ENCODE results near the gene KLF7.

DNA sequence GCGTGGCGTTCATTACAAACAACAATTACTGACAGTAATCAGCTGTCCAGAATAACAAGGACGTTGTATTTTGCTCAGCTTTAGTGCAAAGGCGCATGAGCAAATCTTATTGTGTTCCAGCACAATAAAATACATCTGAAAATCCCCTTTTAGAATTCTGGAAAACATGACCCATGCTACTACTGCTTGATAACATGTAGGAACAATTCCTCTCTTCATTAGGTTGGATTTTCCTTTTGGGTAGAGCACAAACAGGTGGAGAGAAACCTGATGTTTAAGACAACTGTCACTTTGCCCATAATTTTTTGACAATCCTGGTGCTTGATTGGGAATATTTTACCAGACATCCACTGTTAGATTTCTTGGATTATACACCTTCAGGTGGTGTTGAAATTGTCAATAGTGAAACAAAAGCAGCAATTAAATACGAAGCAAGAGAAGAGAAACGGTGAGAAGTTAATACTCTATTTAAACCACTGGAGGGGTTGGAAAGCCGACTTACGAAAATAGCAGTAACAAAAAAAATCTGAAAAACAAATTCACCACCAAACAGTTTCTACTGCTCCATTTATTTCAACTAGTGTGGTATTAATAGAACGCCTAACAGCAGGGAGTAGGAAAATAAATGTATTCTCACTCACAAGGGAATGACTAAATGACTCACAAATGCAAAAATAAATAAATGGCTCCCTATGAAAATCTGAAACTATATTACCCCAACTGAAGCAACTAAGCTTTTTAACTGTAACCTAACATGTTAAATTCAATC, 123.8 kb downstream of the KLF7 start:
- TF ChIP-seq, protein P1, sequence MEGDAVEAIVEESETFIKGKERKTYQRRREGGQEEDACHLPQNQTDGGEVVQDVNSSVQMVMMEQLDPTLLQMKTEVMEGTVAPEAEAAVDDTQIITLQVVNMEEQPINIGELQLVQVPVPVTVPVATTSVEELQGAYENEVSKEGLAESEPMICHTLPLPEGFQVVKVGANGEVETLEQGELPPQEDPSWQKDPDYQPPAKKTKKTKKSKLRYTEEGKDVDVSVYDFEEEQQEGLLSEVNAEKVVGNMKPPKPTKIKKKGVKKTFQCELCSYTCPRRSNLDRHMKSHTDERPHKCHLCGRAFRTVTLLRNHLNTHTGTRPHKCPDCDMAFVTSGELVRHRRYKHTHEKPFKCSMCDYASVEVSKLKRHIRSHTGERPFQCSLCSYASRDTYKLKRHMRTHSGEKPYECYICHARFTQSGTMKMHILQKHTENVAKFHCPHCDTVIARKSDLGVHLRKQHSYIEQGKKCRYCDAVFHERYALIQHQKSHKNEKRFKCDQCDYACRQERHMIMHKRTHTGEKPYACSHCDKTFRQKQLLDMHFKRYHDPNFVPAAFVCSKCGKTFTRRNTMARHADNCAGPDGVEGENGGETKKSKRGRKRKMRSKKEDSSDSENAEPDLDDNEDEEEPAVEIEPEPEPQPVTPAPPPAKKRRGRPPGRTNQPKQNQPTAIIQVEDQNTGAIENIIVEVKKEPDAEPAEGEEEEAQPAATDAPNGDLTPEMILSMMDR (IDR thresholded peaks at IDR 0.05) = no peak
- TF ChIP-seq, protein P2, sequence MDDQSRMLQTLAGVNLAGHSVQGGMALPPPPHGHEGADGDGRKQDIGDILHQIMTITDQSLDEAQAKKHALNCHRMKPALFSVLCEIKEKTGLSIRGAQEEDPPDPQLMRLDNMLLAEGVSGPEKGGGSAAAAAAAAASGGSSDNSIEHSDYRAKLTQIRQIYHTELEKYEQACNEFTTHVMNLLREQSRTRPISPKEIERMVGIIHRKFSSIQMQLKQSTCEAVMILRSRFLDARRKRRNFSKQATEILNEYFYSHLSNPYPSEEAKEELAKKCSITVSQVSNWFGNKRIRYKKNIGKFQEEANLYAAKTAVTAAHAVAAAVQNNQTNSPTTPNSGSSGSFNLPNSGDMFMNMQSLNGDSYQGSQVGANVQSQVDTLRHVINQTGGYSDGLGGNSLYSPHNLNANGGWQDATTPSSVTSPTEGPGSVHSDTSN (IDR thresholded peaks at IDR 0.05) = no peak
- TF ChIP-seq KDM1A (IDR thresholded peaks at IDR 0.05; ENCODE audit: low read depth) = no peak
- TF ChIP-seq CHD2 (IDR thresholded peaks at IDR 0.05; ENCODE audit: low read length, partially characterized antibody) = no peak
- TF ChIP-seq RFX5 (IDR thresholded peaks at IDR 0.05) = no peak
- TF ChIP-seq, protein P3, sequence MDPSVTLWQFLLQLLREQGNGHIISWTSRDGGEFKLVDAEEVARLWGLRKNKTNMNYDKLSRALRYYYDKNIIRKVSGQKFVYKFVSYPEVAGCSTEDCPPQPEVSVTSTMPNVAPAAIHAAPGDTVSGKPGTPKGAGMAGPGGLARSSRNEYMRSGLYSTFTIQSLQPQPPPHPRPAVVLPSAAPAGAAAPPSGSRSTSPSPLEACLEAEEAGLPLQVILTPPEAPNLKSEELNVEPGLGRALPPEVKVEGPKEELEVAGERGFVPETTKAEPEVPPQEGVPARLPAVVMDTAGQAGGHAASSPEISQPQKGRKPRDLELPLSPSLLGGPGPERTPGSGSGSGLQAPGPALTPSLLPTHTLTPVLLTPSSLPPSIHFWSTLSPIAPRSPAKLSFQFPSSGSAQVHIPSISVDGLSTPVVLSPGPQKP (IDR thresholded peaks at IDR 0.05; ENCODE audit: low read depth, low read length) = no peak
- TF ChIP-seq MAFK (IDR thresholded peaks at IDR 0.05; ENCODE audit: partially characterized antibody) = no peak
- no peak for TF ChIP-seq POLR2A (IDR thresholded peaks at IDR 0.05; ENCODE audit: low read length)
- no peak for TF ChIP-seq CHD4 (IDR thresholded peaks at IDR 0.05; ENCODE audit: borderline replicate concordance)

All from A549 (cell line).